ENCODE data around the gene GATC. TPM values are rescaled to one million over a fixed set of nuclear protein-coding genes. Genes with fewer than 3 reads are reported as not detected.

The GATC gene
- total and polyA plus RNA-seq, 2 experiments from 2014 or later, result 18.5 to 20.1 TPM

- Histone ChIP-seq H3K36me3 (ENCODE audit: insufficient read depth) (no peaks in the 10 kb centered on the region), H3K9me2 (ENCODE audit: insufficient read depth) (no peaks in the 10 kb centered on the region), H3K27me3 (ENCODE audit: insufficient read depth) (no peaks in the 10 kb centered on the region), H3K4me2 (no peak overlapping the region), H3K4me1 (ENCODE audit: insufficient read depth) (0 out of 2 replicates have a peak, but pooled peaks cover 4% of the 10 kb centered on the region), H4K20me1 (replicated peaks; ENCODE audit: insufficient read depth) (no peaks in the 10 kb centered on the region), H2AFZ (no peak overlapping the region), H3F3A (replicated peaks; ENCODE audit: low read depth) (no peaks in the 10 kb centered on the region), H3K4me3 (no peak overlapping the region), H3K27ac (ENCODE audit: low read depth) (no peak overlapping the region), H3K79me2 (replicated peaks; ENCODE audit: insufficient read depth) (no peaks in the 10 kb centered on the region)
- TF ChIP-seq ETS1 (IDR thresholded peaks at IDR 0.05), result no peak
- Mint-ChIP-seq H3K36me3 (ENCODE audit: low read depth) (no peaks in the 10 kb centered on the region), H3K9me3 (no peaks in the 10 kb centered on the region), H3K27me3 (ENCODE audit: insufficient read depth, low read depth, poor library complexity) (peaks cover 5% of the 10 kb centered on the region), H3K4me3 (no peak overlapping the region), H3K4me1 (peaks cover 3% of the 10 kb centered on the region), H3K27ac (no peak overlapping the region)
- peak; percentile 73 for DNase-seq (ENCODE audit: low spot score)
- ATAC-seq, result peak; percentile 76
Measured at GRCh38 chr12:120421701-120422100, 24.5 kb upstream of the GATC start.

- H3K4me1 Mint-ChIP-seq, result peaks cover 3% of the 10 kb centered on the region; the same call in 2 of the 3 replicates
- no peaks in the 10 kb centered on the region for H3K36me3 Mint-ChIP-seq (ENCODE audit: low read depth)
- H2AFZ ChIP-seq, result no peak overlapping the region
- H3F3A ChIP-seq (replicated peaks; ENCODE audit: low read depth), result no peaks in the 10 kb centered on the region
- ATAC-seq, result no peak
- peaks cover 5% of the 10 kb centered on the region for H3K27me3 Mint-ChIP-seq (ENCODE audit: insufficient read depth, low read depth, poor library complexity)
- H4K20me1 ChIP-seq (replicated peaks; ENCODE audit: insufficient read depth), result no peaks in the 10 kb centered on the region
- H3K4me1 ChIP-seq (ENCODE audit: insufficient read depth), result 0 out of 2 replicates have a peak, but pooled peaks cover 4% of the 10 kb centered on the region
- no peak overlapping the region for H3K27ac ChIP-seq (ENCODE audit: low read depth)
- no peak overlapping the region for H3K27ac Mint-ChIP-seq
- no peaks in the 10 kb centered on the region for H3K79me2 ChIP-seq (replicated peaks; ENCODE audit: insufficient read depth)
- no peaks in the 10 kb centered on the region for H3K9me3 Mint-ChIP-seq
- H3K4me3 Mint-ChIP-seq, result no peak overlapping the region
- H3K27me3 ChIP-seq (ENCODE audit: insufficient read depth), result no peaks in the 10 kb centered on the region
- no peaks in the 10 kb centered on the region for H3K36me3 ChIP-seq (ENCODE audit: insufficient read depth)
- H3K4me3 ChIP-seq, result no peak overlapping the region
- DNase-seq (ENCODE audit: low spot score), result no peak
- 0 out of 2 replicates have a peak, but pooled peaks cover 2% of the 10 kb centered on the region for H3K9me2 ChIP-seq (ENCODE audit: insufficient read depth)
- H3K4me2 ChIP-seq, result no peak overlapping the region
- TF ChIP-seq EZH2phosphoT487 (IDR thresholded peaks at IDR 0.05; ENCODE audit: unreplicated experiment), result no peak
- TF ChIP-seq ZNF114 (CRISPR knock-in tag; IDR thresholded peaks at IDR 0.05), result no peak
- TF ChIP-seq ZNF331 (CRISPR knock-in tag; IDR thresholded peaks at IDR 0.05; ENCODE audit: low read depth), result no peak
- no peak for TF ChIP-seq ETS1 (IDR thresholded peaks at IDR 0.05)
- no peak for TF ChIP-seq CREB1 (CRISPR knock-in tag; IDR thresholded peaks at IDR 0.05; ENCODE audit: low read depth)
- no peak for TF ChIP-seq JUNB (IDR thresholded peaks at IDR 0.05; ENCODE audit: unreplicated experiment)
- TF ChIP-seq STAT1 (IDR thresholded peaks at IDR 0.05; ENCODE audit: unreplicated experiment), result no peak
- no peak for TF ChIP-seq REST (IDR thresholded peaks at IDR 0.05; ENCODE audit: unreplicated experiment)
- TF ChIP-seq, protein P1, sequence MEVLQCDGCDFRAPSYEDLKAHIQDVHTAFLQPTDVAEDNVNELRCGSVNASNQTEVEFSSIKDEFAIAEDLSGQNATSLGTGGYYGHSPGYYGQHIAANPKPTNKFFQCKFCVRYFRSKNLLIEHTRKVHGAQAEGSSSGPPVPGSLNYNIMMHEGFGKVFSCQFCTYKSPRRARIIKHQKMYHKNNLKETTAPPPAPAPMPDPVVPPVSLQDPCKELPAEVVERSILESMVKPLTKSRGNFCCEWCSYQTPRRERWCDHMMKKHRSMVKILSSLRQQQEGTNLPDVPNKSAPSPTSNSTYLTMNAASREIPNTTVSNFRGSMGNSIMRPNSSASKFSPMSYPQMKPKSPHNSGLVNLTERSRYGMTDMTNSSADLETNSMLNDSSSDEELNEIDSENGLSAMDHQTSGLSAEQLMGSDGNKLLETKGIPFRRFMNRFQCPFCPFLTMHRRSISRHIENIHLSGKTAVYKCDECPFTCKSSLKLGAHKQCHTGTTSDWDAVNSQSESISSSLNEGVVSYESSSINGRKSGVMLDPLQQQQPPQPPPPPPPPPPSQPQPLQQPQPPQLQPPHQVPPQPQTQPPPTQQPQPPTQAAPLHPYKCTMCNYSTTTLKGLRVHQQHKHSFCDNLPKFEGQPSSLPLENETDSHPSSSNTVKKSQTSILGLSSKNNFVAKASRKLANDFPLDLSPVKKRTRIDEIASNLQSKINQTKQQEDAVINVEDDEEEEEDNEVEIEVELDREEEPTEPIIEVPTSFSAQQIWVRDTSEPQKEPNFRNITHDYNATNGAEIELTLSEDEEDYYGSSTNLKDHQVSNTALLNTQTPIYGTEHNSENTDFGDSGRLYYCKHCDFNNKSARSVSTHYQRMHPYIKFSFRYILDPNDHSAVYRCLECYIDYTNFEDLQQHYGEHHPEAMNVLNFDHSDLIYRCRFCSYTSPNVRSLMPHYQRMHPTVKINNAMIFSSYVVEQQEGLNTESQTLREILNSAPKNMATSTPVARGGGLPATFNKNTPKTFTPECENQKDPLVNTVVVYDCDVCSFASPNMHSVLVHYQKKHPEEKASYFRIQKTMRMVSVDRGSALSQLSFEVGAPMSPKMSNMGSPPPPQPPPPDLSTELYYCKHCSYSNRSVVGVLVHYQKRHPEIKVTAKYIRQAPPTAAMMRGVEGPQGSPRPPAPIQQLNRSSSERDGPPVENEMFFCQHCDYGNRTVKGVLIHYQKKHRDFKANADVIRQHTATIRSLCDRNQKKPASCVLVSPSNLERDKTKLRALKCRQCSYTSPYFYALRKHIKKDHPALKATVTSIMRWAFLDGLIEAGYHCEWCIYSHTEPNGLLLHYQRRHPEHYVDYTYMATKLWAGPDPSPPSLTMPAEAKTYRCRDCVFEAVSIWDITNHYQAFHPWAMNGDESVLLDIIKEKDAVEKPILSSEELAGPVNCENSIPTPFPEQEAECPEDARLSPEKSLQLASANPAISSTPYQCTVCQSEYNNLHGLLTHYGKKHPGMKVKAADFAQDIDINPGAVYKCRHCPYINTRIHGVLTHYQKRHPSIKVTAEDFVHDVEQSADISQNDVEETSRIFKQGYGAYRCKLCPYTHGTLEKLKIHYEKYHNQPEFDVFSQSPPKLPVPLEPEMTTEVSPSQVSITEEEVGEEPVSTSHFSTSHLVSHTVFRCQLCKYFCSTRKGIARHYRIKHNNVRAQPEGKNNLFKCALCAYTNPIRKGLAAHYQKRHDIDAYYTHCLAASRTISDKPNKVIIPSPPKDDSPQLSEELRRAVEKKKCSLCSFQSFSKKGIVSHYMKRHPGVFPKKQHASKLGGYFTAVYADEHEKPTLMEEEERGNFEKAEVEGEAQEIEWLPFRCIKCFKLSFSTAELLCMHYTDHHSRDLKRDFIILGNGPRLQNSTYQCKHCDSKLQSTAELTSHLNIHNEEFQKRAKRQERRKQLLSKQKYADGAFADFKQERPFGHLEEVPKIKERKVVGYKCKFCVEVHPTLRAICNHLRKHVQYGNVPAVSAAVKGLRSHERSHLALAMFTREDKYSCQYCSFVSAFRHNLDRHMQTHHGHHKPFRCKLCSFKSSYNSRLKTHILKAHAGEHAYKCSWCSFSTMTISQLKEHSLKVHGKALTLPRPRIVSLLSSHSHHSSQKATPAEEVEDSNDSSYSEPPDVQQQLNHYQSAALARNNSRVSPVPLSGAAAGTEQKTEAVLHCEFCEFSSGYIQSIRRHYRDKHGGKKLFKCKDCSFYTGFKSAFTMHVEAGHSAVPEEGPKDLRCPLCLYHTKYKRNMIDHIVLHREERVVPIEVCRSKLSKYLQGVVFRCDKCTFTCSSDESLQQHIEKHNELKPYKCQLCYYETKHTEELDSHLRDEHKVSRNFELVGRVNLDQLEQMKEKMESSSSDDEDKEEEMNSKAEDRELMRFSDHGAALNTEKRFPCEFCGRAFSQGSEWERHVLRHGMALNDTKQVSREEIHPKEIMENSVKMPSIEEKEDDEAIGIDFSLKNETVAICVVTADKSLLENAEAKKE (CRISPR knock-in tag; IDR thresholded peaks at IDR 0.05), result no peak
Measured at GRCh38 chr12:120422892-120423456, 23.3 kb upstream of the GATC start.
